ENCODE measurements around the gene SORBS1.

The SORBS1 gene

GRCh38 chr10:95561177-95561863 lies at the start of gene SORBS1:
Gene SORBS1 (minus strand): TSS chr10:95561371. CDS start chr10:95441135, 120,236 bp downstream.
- TF ChIP-seq TCF12 (IDR thresholded peaks at IDR 0.05; ENCODE audit: low read depth): no peak
- TF ChIP-seq TEAD4 (IDR thresholded peaks at IDR 0.05): no peak
- TF ChIP-seq TAF1 (IDR thresholded peaks at IDR 0.05; ENCODE audit: low read depth): no peak; the same call in 1 of the 2 replicates
- TF ChIP-seq USF1 (IDR thresholded peaks at IDR 0.05): 0 out of 2 replicates have a peak, but pooled peaks have one; percentile 25
- TF ChIP-seq EGR1 (IDR thresholded peaks at IDR 0.05): peak; percentile 15; the same call in 1 of the 2 replicates
- TF ChIP-seq YY1 (IDR thresholded peaks at IDR 0.05; ENCODE audit: low read depth): no peak
- TF ChIP-seq FOXM1 (IDR thresholded peaks at IDR 0.05; ENCODE audit: borderline replicate concordance, low read depth): no peak
- TF ChIP-seq EP300 (IDR thresholded peaks at IDR 0.05; ENCODE audit: borderline replicate concordance): no peak
- no peak for TF ChIP-seq RAD21 (IDR thresholded peaks at IDR 0.05; ENCODE audit: low read depth)
- TF ChIP-seq REST (IDR thresholded peaks at IDR 0.05; ENCODE audit: low read depth): no peak
- TF ChIP-seq CEBPB (IDR thresholded peaks at IDR 0.05): no peak
- TF ChIP-seq MAX (IDR thresholded peaks at IDR 0.05): peak; percentile 71; the same call in 1 of the 2 replicates
- no peak for TF ChIP-seq NFIC (IDR thresholded peaks at IDR 0.05)
- TF ChIP-seq CREB1 (IDR thresholded peaks at IDR 0.05; ENCODE audit: low read depth): peak; percentile 30; the same call in 1 of the 2 replicates
- no peak for TF ChIP-seq ZBTB7A (IDR thresholded peaks at IDR 0.05; ENCODE audit: low read depth)

- TF ChIP-seq RAD21 (IDR thresholded peaks at IDR 0.05; ENCODE audit: low read depth): no peak
- no peak for TF ChIP-seq ZBTB7A (IDR thresholded peaks at IDR 0.05; ENCODE audit: low read depth)
- TF ChIP-seq MAX (IDR thresholded peaks at IDR 0.05): no peak
- TF ChIP-seq CREB1 (IDR thresholded peaks at IDR 0.05; ENCODE audit: low read depth): no peak
- TF ChIP-seq NFIC (IDR thresholded peaks at IDR 0.05): no peak
- TF ChIP-seq YY1 (IDR thresholded peaks at IDR 0.05; ENCODE audit: low read depth): no peak
- TF ChIP-seq EGR1 (IDR thresholded peaks at IDR 0.05): no peak
- no peak for TF ChIP-seq FOXM1 (IDR thresholded peaks at IDR 0.05; ENCODE audit: borderline replicate concordance, low read depth)
- TF ChIP-seq REST (IDR thresholded peaks at IDR 0.05; ENCODE audit: low read depth): no peak
- TF ChIP-seq TEAD4 (IDR thresholded peaks at IDR 0.05): no peak
These were observed 49.6 kb upstream of the SORBS1 start for GRCh38 chr10:95610727-95611126.

DNA sequence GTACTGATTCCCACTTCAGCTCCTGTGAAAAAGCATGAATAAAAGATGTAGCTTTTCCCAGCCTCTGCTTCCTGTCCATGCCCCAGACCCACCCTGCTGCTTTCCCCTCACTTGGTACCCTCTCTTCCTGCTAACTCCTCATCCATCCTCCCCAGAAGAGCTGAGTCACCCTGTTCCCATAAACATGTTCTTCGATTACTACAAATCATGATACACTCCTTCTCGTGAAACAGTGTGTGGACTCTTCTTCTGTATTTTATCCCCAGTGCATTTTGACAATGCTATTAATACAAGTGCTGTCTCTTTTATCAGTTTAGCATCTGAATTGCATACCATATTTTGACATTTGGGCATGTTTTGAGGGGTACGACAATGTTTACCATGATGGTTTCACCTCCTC lies 45.8 kb upstream of the SORBS1 start:
- TF ChIP-seq TAF1 (IDR thresholded peaks at IDR 0.05; ENCODE audit: low read depth): no peak
- no peak for TF ChIP-seq NFIC (IDR thresholded peaks at IDR 0.05)
- TF ChIP-seq EP300 (IDR thresholded peaks at IDR 0.05; ENCODE audit: borderline replicate concordance): no peak
- TF ChIP-seq TCF12 (IDR thresholded peaks at IDR 0.05; ENCODE audit: low read depth): no peak
- no peak for TF ChIP-seq EGR1 (IDR thresholded peaks at IDR 0.05)
- TF ChIP-seq USF1 (IDR thresholded peaks at IDR 0.05): no peak
- TF ChIP-seq RAD21 (IDR thresholded peaks at IDR 0.05; ENCODE audit: low read depth): no peak
- no peak for TF ChIP-seq CREB1 (IDR thresholded peaks at IDR 0.05; ENCODE audit: low read depth)
- no peak for TF ChIP-seq ZBTB7A (IDR thresholded peaks at IDR 0.05; ENCODE audit: low read depth)
- no peak for TF ChIP-seq CEBPB (IDR thresholded peaks at IDR 0.05)
- no peak for TF ChIP-seq TEAD4 (IDR thresholded peaks at IDR 0.05)
- TF ChIP-seq REST (IDR thresholded peaks at IDR 0.05; ENCODE audit: low read depth): no peak
- no peak for TF ChIP-seq FOXM1 (IDR thresholded peaks at IDR 0.05; ENCODE audit: borderline replicate concordance, low read depth)
- TF ChIP-seq MAX (IDR thresholded peaks at IDR 0.05): no peak
- TF ChIP-seq YY1 (IDR thresholded peaks at IDR 0.05; ENCODE audit: low read depth): no peak

Measured in Ishikawa (cell line).